ENCODE measurements around the gene SPINDOC.
"Not testable (repeated sequence)": the region's sequence is repeated elsewhere in the genome, so short reads cannot be mapped to it uniquely, and the experiment has no call there.

SPINDOC gene

GRCh38 chr11:63813035-63813562 is at the start of gene SPINDOC:
Gene SPINDOC (plus strand): TSS chr11:63813456. CDS start chr11:63813687, 231 bp downstream.
- no peak for FAIRE-seq

GRCh38 chr11:63763496-63764339 is 49.5 kb upstream of the SPINDOC start:
- no peak for FAIRE-seq

GRCh38 chr11:63764340-63764678 is 48.9 kb upstream of the SPINDOC start:
- FAIRE-seq, result no peak

- no peak for FAIRE-seq
Observed at GRCh38 chr11:63764679-63765647, 48.3 kb upstream of the SPINDOC start.

GRCh38 chr11:63765688-63766241 is 47.5 kb upstream of the SPINDOC start:
- no peak for FAIRE-seq

- FAIRE-seq, result no peak
Observed at GRCh38 chr11:63766531-63767235, 46.6 kb upstream of the SPINDOC start.

- no peak for FAIRE-seq
Observed at GRCh38 chr11:63767267-63767564, 46.0 kb upstream of the SPINDOC start.

GRCh38 chr11:63767565-63768236 is 45.6 kb upstream of the SPINDOC start:
- peak; percentile 46 for FAIRE-seq

- no peak for FAIRE-seq
Observed at GRCh38 chr11:63768237-63769041, 44.8 kb upstream of the SPINDOC start, which contains the start of gene ZFTA. Gene ZFTA (minus strand): TSS chr11:63768775. CDS start chr11:63768622, 153 bp downstream.

GRCh38 chr11:63769042-63769713 is 44.1 kb upstream of the SPINDOC start:
- FAIRE-seq, result no peak

GRCh38 chr11:63769714-63770455 is 43.4 kb upstream of the SPINDOC start:
- no peak for FAIRE-seq

- no peak for FAIRE-seq
Observed at GRCh38 chr11:63770763-63771162, 42.5 kb upstream of the SPINDOC start.

- not testable (repeated sequence) for FAIRE-seq
Observed at GRCh38 chr11:63771741-63772318, 41.4 kb upstream of the SPINDOC start.

- no peak for FAIRE-seq
Observed at GRCh38 chr11:63775191-63775590, 38.1 kb upstream of the SPINDOC start.

GRCh38 chr11:63779039-63779438 is 34.2 kb upstream of the SPINDOC start:
- FAIRE-seq, result no peak

GRCh38 chr11:63782749-63783148 is 30.5 kb upstream of the SPINDOC start:
- no peak for FAIRE-seq

- no peak for FAIRE-seq
Observed at GRCh38 chr11:63783925-63784592, 29.2 kb upstream of the SPINDOC start.

- no peak for FAIRE-seq
Observed at GRCh38 chr11:63785823-63786222, 27.4 kb upstream of the SPINDOC start.

Data from TTC549 (cell line).